DMS53 treated with DMSO at 0.1 percent for 48 hours (cell line): ENCODE measurements around the gene DENND2D.

Source experiments
- DNase-seq: peaks from one replicate; lab custom pipeline; 2025; ENCODE audit not compliant: unreplicated experiment; lab: John Stamatoyannopoulos, UW

The DENND2D gene

DNA sequence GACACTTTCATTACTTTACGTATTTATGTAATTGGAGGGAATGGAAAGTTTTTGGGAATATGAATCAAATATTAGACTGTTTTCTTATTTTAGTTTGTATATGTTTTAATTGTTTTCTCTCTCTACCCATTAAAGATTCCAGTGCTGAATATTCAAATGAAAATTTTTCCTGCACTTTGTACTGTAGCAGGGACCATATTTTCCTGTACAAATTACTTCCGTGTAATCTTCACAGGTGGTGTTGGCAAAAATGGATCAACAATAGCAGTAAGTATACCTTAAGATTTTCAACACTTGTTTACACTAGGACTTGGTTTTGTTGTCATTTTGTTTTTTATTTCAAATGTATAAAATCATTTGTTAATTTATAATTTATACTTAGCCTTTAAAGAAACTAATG, 18.4 kb downstream of the DENND2D start:
- no peak for DNase-seq

DNA sequence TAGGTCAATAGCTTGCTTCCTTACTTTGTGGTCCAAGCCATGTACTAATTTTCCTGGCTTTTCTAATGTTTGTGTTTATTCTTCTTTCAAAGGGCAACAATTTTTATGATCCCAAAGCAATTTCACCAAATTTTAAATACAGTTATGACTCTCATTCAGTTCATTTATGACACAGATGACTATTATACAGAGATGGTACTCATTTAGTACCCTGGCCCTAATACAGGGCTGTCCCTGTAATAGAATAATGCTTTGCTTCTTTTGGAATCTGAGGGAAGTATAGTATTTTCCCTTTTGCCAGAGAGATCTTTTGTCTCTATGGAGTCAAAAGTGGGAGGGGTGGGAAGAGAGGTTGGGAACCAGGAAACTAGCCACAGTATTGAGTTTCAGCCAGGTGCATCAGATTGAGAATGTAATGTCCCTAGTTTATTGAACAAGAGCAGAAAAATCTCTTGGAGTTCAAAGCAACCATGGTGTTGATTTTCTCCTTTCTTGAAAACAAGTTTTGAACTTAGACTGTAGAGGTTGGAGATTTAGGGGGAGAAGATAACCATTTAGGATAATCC, 20.4 kb downstream of the DENND2D start:
- peak; percentile 77 for DNase-seq

DNA sequence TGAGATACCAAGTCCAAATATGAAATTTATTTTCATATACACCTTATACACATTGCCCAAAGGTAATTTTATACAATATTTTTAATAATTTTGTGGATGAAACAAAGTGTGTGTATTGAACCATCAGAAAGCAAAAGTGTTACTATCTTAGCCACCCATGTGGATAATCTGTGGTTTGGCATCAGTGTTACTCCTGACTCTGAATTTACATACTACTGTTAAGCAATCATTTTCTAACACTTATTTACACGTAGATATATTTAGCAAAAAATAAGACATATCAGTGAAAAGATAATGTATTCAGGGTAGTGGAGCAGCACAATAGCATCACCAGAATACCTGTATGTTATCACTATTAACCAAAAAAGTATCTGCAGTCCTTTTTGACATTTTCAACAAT, 23.8 kb downstream of the DENND2D start:
- DNase-seq, result no peak

DNA sequence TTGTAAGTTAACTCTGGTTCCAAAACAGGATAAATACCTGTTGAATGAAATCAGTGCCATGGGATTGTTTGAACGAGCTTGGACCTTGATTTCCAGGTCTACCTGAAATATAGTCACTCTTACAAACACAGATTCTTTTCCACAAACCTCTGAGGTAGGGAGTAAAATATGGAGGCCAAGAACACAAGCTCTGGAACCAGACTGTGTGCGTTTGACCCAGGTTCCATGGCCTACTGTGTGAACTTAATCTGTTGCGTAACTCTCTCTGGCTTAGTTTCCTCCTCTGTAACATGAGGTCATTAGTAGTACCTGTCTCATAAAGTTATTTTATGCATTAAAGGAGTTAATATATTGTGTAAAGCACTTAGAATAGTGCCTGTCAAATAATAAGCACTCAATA, 25.1 kb downstream of the DENND2D start:
- no peak for DNase-seq

DNA sequence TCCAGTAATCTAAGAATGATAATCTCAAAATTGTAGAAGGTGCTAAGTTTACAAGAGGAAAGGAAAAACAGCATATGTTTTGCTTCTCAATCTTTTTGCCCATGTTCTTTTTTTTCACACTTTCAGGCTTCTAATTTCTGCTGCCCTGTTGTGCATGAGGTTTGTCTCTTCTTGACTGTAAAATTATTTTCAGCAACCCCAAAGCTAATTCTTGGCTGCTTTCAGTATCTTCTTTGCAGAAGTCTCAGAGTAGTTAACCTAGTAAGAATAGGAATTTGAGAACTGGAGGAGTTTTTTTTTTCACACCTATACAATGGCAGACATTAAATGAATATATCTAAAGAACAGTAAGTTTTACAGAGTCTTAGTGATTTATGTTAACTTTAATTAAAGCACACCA, 26.4 kb downstream of the DENND2D start:
- no peak for DNase-seq

DNA sequence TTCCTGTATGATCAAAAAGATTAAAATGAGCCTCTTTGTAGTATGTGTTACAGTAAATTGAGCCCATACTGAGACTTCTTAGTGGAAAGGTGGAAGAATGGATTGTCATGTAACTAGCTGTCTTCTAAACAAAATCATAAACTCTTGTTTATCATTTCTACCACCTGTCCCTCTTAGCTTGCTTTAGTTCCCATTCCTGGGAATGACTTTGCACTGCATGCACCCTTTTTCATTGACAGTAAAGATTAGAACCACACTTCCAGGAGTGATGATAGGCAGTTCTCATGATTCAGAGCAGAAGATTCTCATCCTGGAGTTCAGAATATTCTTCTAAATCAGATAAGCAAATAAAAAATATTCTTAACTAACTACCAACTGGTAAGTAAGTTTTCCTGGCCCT, 28.0 kb downstream of the DENND2D start:
- DNase-seq, result no peak

DNA sequence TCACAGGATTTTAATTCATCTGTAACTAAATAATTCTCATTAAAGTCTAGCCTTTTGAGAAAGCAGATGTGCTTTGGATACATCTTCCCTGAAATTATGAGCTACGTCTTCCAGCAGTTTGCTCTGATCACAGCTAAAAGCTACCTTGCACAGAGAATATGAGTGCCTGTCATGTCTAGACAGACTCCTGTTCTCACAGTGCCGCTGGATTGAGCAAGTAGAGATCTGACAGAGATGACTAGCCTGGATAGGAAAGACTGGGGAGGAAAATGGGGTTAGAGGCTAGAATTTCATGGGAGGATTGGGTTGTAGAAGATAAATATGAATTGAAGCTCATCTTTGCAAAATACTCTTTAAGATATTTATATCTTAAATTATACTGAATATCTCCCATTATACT, 36.3 kb downstream of the DENND2D start:
- DNase-seq, result no peak

DNA sequence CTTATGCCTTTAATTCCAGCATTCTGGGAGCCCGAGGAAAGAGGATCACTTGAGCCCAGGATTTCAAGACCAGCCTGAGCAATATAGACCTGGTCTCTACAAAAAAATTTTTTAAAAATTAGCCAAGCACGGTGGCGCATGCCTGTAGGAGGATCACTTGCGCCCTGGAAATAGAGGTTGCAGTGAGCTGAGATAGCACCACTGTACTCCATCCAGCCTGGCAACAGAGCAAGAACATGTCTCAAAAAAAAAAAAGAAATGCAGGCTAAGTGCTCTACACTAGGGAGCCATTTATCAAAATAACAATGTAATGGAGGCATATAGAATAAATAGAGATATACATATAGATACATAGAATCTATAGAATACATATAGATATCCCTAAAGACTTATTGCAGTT, 37.1 kb downstream of the DENND2D start:
- no peak for DNase-seq

DNA sequence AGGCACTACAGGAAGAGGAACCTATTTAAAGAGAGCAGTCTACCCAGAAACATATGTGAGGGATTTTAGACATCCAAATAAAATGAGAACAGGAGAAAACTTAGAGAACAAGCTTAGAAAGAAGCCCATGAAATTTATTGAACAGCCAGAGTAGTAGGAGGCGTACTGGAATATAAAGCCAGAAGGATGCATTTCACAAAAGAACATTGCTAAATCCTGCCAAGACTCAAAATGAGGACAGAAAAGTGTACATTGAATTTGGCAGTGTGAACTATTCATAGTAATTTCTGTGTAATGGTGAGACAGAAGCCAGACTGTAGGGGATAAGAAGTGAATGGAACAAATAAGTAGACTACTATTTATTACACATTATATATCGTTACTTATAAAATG, 38.0 kb downstream of the DENND2D start:
- no peak for DNase-seq

DNA sequence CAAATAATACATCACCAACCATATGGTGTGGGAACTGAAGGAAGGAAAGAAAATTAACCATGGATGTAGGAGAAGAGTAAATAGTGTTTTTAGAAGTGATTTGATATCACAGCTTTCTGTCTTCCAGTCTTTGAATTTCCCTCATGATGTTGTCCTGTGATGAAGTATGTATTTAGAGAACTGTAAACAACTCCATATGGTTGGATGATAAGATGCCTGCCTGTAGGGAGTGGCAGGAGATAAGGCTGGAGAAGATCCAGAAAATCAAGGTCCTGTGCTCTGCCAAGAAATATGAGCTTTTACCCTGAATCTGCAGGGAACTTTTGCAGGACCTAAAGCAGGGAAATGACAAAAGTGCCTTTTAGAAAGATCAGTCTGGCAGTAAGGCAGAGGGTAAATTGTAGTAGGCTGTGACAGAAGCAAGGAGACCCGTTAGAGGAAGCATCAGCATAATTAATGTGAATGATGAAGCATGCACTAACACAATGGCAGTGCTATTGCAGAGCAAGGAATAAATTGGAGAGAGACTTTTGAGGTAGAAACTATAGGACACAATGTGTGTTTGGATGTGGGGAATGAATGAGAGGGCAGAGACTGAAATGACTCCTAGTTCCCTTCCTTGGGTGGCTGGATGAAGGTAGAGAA, 38.5 kb downstream of the DENND2D start:
- no peak for DNase-seq

DNA sequence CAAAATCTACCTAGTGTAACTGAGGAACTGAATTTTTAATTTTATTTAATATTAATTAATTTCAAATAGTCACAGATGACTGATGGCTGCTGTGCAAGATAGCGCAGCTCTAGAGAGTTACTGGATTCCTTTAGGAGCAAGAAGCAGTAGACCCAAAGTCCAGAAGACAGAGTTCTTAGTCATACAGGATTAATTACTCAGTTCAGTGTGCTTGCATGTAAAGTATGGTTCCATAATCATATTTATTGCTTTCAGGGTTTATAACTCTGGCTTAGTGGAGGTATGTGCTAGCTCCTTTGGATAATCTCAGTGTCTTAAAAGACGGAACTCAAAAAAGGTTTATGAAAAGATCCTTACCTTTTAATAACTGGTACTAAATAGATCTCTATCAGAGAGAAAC, 43.0 kb downstream of the DENND2D start:
- no peak for DNase-seq

DNA sequence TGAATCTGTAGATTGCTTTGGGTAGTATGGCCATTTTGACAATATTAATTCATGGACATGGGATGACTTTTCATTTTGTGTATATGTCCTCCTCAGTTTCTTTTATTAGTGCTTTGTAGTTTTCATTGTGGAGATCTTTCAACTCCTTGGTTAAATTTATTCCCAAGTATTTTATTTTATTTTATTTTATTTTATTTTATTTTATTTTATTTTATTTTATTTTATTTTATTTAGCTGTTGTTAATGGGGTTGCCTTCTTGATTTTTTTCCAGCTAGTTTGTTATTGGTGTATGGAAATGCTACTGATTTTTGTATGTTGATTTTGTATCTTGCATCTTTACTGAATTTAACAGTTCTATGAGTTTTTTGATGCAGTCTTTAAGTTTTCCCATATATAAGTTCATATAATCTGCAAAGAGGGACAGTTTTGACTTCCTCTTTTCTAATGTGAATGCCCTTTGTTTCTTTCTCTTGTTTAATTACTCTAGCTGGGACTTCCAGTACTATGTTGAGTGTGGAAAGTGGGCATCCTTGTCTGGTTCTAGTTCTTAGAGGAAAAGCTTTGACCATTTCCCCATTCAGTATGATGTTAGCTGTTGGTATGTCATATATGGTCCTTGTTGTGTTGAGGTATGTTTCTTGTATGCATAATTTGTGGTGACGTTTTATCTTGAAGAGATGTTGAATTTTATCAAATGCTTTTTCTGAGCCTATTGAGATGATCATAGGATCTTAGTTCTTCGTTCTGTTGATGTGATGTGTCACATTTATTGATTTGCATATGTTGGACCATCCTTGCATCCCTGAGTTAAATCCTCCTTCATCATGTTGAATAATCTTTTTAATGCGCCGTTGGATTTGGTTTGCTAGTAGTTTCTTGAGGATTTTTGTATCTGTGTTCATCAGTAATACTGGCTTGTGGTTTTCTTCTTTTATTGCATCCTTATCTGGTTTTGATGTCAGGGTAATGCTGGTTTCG, 46.1 kb downstream of the DENND2D start:
- no peak for DNase-seq

DNA sequence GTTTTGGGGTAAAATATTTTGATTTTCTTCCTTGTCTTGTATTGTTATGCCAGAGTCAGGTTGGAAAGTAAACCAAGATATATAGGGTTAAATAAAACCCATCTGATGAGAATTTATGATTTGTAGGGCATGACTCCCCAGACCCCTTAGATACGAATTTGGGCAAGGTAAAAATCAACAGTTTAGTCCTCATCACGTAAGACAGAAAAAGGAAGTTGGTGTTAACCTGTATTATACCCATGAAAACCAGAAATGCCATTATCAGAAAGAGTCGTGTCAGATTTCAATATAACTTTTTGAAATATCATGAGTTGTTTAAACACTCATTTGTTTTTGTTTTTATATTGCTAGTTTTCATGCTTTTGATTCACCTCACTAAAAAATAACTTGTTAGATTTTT, 48.6 kb downstream of the DENND2D start:
- no peak for DNase-seq

DNA sequence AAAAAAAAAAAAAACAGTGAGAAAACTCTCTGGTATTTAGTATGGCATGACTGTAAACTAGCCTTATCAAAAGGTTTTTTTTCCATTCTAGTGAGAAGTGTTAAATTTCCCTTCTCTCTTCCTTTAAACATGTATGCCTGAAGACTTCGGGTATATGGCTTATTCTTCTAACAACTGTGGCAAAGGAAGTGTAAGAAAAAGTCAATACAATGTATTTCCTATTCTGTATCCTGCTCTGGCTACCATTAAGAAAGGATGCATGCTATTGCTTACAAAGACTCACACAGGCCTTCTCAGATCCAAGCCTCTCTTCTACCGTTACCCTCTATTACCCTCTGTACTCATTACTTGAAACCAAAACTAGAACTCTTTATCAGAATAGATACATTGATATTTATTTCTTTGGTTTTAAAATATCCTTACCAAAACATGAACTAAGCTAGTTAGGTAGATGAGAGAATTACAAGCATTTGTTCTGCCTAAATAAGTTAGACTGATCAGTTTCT, 52.0 kb downstream of the DENND2D start:
- no peak for DNase-seq

DNA sequence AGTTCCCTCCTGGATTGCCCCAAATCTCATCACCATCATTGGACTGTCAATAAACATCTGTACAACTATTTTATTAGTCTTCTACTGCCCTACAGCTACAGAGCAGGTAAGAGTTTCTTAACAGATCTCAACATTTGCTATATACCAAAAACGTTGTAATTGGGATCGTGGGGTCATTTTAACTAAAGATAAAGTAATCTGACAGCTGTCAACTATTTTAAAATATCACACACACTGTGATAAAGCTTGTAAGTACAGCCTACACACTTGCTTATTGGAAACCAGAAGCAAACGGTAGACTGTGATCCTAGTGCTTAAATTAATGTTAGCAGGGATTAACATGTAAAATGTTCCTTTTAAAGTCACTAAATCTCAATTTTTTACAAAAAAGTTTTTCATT, 52.5 kb downstream of the DENND2D start:
- no peak for DNase-seq

DNA sequence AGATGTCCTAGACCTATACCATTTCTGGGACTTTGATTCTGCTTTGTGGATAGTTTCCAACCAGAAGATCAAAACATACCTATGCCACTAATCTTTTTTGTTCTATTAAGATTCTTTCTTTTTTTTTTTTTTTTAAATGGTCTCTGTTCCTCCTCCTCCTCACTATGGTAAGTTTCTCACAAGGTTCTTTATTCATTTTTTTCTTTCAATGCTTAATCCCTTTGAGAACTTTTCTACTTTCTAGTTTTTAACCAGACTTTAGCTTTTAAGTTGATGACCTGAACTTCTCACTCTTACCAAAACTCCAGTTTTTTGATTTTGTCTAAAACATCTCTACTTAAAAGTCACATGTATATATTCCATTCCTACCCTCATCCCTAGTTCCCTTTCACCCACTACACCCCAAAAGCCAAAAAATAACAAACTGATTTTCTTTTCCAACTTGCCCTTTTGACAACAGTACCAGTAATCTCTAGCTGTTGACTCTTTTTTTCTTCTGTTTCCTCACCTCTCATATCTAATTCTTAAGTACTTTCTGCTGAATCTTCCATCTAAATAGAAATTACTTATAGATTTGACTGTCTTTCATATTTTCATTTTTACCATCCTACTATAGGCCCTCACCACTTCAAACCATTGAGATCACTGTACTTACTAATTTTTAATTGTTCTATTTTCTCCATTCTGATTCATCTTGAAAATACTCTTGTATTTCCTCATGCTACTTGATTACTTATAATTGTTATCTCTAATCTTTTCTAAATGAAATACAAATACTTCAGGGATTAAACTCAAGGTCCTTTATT, 54.3 kb downstream of the DENND2D start:
- no peak for DNase-seq

DNA sequence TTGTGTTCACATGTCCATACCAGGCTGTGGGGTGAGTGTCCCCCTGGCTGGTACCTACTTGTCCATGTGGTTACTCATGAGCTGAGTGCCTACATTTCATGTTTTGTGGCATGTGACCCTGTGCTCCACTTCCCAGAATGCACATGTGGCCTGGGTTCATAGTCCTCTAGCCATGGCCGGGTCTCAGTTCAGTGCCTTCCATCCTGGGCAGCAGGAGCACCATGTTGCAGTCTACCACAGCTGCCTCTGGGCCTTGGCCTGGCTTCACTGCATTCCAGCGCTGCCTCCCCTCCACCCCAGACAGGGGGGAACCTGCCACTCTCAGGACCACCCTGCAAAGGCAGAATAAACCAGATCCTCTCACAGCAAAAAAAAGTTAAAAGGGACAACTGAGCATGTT, 54.9 kb downstream of the DENND2D start:
- DNase-seq, result no peak

DNA sequence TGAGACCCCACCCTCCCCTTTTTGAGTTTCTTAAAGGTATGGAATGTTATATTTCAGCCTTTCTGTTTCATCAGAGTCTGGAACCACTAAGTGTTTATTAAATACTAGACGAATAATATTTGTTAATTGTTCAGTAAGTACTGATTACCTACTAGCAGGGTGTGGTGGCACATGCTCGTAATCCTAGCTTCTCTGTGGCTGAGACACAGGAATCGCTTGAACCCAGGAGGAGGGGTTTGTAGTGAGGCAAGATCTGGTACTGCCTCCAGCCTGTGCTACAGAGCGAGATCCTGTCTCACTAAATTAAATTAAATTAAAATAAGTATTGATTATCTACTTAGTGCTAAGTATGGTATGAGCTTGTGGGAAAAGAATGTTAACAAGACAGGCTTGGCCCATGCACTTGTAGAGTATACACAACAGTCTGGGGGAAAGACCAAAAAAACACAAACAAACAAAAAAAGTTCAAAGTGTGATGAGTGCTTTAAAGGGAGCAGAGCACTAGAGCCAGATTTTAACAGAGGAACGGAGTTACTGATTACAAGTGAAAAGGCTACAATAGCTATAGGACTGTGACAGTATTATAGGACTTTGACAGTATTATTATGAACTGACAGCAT, 58.0 kb downstream of the DENND2D start:
- no peak for DNase-seq

DNA sequence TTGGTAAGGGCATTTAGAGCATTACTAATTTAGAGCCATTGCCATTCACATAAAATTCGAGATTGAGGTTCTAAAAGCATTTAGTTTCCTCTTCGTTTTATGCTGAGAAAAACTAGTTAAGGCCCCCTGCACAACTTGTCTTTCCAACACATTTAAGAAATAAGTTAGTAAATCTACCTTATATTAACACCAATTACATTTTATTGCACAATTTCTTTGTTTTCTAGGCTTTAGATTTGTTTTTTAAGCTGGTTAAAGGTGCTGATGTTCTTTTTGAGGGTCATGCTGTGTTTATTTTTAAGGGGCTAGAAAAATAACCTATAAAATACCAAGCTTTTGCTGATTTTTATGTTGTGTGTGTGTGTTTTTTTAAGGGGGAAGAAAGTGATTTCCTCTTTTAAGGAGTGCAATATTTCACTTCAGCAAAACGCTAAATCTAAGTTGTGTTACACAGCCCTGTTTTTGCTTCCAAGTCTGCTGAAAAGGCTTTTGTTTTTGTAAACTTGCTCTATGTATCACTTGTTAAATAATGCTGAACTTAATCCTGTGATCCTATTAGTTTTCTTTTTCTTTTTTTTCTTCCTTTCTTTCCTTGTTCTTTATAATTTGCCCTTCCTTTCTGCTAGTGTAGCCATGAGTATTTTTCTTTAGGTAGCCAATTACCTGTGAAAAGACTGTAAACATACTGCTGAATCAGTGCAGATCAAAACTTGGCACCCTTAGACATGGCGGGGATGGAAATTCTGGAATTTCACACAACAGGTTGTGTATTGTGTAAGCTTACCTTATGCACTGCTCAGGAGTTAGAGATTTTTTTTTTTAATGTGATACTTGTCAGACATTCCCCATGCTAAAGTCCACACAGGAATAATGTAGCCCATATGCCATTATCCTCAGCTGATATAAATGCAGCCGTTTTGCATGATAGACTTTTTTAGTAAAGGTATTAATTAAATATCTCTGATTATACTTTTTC, 58.9 kb downstream of the DENND2D start:
- no peak for DNase-seq

DNA sequence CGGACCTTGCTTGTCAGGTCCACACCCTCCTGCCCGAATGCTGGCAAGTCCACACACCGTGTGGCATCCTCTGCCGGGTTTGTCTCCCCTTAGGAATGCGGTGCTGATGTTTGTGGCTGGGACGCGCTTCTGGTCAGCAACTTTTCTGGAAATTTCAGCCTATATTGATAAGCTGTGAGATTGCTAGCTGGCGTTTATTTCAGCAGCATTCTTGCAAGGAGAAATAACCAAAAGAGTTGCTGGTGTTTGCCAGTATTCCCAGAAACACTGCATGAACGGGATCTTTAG, 59.8 kb downstream of the DENND2D start:
- peak; percentile 17 for DNase-seq
